IPS DF 4.7 (cell line): Measurements from ENCODE around the gene ANKS1A.

Source experiments
- DNase-seq: peaks from one replicate; pipeline ENCODE4 v3.0.0-alpha.2; 2013; ENCODE audit warnings: low spot score; ENCODE audit errors: extremely low read depth

Gene ANKS1A

DNA sequence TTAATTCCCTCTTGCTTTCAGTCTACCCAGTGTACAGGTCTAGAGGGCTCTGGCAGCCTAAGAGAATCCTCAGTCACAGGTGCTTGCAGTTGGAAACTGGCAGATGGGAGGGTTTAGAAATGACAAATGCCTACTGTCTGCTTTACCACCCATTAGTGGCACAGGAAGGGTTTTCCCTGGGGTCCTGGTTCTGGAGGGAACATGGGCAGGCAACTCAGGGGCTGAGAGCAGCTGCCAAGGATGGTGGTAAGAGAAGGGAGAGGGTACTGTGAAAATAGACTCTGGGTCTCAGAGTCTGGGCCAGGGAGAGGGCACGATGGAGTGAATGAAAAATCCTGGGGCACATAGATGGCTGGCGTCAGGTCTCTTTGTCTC is 148.6 kb downstream of the ANKS1A start:
- no peak for DNase-seq

DNA sequence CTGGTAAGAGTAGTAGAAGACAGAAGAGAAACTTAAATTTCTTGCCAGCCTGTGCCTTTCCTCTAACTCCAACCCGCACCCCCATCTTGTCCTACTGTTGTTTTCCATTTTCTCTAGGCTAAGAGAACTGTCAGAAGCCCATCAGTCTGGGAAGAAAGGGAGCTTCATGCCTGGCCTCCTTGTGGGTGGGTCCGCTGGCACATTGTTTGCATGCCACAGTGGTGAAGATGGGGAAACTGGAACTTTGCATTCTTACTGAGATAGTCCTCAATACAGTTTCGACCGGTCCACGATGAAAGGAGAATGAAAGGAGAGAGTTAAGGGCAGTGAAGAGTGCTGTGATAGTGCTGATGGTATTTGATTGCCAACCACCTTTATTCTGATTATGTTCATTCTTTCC is 149.0 kb downstream of the ANKS1A start:
- DNase-seq: no peak

DNA sequence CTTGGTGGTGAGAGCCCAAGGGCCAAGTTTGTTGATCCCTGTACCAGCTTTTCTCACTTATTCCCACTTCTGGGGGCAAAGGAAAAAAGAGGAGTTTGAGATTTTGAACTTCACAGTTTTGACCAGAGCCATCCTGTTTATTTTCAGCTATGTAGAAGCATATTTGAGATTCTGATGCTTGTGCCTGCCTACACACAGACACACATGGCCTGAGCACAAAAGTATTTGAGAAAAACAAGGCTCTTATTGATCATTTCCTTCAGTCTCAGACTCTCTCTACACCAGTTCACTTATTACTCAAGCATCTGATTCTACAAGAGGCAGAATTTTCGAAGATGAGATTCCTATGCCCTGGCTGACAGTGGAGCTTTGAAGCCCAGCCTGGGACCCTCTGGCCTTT is 151.3 kb downstream of the ANKS1A start:
- DNase-seq: no peak

DNA sequence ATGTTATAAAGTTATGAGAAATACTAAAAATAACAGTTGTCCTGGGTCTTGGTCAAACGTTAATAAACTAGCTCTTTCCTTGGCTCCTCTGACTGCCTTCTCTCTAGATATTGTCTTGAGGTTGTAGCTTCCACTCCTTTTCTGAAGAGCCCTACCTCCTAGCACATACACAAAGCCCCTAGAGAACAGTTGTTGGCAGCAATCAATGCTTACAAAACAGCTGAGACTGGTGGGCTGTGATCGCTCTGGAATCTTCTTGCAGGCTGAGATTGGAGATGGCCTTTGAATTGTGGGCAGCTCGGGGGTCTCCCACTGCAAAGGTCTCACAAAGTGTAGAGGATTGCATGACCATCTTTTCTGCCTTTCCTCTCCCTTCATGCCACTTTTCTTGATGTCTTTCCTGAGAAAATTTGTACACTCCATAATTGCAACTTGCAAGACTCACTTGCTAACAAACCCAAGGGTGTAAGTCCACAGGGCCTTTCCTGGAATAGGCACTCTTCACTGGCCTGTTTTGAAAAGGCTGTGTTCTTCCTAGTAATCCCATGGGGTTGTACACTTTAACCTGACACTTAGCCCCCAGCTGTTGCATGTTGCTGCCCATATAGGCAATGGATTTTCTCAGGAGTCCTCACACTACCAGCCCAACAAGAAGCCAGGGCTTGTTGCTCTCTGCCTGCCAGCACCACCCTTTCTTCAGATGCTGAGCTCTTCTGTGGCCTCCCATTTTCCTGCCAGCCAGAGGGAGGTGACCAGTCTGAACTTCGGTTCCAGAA is 152.2 kb downstream of the ANKS1A start:
- no peak for DNase-seq

DNA sequence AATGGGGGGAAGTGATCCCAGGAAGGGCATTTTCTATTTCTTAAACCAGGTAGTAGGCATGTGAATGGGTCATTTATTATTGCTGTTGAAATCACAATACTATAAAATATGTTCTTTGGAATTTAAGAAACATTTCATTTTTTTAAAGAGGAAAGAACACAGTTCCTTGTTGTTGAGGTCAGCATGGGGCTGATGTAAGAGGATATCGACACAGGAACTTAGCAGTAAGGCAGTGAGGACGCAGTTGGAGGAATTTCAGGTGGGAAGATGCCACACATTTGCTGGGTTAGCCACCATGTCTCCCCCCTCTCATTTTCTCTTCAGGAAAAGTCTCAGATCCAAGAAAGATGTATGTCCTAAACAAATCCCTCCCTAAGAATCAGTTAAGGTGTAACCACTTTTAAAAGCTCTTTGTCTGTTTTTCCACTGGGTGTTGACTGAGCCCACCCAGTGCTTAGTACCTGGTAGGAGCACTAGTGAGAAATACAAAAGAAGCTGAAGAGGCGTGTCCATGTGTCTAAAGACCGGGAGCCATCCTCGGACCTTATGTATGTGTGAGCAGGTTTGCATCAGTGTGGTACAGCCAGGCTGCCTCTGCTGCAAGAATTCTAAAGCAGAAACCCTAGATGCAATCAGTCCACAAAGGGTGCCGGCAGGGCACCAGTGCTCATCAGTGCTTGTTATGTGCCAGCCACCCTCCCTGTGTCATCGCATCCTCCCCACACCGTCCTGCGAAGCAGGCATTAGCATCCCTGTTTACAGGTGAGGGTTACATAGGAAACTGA is 153.2 kb downstream of the ANKS1A start:
- DNase-seq: no peak

DNA sequence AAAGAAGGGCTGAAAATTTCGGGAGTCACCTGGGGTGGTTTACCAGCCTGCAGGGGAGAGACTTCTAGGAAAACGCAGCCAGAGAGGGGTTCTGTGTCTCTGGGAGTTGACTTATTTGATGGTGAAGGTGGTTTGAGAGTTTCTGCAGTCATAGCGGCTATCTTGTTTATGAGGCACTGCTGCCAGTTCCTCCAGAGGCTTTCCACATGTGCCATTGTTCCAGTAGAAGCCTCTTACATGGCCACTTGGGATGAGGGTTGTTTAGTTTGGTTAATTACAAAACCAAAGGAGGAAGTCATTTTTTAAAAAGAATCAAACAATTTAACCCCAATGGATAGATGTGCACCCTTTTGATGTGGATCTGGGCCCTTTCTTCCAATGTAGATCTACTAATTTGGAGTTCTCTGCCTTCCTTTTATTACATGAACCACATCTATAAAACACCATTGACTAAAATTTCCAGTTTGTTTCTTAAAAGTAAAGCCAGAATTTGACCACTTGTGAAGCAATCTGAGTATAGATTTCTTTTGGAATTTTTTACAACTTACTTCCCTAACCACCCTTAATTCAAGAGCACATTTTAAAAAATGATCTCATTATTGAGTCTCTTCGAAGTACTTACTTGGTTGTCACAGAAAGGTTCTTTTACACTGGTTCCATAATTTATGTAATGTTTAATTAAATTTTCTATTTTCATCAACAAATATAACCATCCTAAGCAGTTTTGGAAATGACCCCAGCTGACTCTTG is 154.5 kb downstream of the ANKS1A start:
- no peak for DNase-seq

DNA sequence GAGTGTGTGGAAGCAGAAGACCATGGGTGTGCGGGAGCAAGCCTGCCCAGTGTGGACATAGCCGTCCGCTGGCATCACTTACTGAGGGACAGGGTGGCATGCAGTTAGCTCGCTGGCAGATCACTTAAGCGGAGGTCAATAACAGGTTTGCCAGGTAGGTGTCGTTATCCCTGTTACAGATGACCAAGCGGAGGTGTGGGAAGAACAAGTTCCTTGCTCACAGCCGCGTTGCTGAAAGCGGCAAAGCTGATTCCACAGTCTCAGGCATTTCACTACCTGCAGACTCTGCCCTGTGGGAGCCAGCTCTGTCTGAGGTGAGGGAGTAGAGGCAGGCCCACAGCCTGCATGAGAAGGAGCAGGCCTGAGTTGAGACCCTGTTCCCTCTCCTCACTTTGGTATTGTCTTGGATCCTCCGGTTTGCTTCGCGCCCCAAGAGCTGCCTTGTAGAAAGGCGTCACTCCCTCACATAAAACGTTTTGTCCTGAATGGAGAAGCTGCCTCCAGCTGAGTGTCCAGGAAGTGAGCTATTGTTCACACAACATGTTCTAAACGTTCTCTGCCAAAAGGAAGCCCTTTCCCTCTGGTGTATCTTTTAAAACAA is 155.2 kb downstream of the ANKS1A start:
- no peak for DNase-seq

DNA sequence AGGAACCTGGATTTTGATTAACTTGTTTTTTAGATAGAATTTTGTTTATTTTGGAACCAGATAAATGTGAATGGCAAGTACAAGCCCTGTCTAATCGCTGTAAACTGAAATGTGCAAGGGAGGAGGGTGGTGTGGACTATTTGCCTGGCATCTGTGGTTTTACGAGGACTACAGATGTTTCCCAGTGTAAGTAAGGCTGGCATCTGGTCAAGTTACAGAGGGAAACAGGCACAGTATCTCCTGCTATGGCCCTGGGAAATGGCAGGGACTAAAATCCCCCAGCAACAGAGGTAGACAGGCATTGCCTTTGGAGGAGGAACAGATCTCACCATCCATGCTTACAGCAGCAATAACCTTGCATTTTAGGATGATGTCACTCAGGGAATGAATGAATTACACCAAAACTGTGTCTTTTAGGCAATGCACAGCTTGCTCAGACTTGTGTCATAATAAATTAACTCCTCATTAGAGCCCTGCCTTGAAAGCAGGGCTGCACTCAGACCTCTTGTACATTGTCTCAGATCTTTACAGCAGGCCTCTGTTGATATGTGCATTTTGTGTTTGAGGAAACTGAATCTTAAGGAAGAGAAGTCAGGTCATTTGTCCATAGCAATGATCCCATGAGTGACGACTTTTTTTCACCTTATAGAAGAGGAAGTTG is 155.8 kb downstream of the ANKS1A start:
- no peak for DNase-seq

DNA sequence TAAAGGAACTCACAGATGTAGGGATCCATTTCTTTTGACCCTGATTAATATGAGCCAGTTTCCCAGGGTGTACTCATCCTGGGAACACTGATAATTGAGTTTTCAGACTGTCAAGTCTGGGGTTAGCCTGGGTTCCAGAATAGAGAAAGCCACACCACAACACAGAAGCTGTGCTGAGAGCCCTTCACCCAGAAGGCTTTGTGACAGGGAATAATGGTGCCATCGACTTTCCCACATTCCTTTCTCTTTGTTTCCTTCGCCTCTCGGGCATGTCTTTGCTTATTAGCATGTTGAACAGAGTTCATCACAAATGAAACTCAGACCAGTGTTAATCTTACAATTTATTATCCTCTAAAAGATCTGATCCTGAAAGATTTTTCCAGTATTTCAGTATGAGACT is 157.0 kb downstream of the ANKS1A start:
- no peak for DNase-seq

DNA sequence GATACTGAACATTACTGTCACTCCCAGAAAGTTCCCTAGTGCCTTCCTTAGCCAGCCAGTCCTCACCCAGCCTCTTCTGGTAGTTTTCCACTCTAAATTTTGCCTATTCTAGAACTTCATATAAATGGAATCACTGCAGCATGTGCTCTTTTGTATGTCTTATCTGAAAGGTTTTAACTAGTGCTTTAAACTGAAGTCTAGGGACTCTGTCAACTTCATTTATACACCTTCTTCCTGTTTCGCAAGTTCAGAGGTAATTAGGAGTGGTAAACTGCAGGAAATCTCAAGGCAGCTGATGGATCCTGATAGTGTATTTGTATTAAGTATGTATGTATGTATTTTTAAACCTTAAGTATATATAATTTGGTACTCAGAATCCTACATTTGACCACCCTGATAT is 157.8 kb downstream of the ANKS1A start:
- DNase-seq: no peak

DNA sequence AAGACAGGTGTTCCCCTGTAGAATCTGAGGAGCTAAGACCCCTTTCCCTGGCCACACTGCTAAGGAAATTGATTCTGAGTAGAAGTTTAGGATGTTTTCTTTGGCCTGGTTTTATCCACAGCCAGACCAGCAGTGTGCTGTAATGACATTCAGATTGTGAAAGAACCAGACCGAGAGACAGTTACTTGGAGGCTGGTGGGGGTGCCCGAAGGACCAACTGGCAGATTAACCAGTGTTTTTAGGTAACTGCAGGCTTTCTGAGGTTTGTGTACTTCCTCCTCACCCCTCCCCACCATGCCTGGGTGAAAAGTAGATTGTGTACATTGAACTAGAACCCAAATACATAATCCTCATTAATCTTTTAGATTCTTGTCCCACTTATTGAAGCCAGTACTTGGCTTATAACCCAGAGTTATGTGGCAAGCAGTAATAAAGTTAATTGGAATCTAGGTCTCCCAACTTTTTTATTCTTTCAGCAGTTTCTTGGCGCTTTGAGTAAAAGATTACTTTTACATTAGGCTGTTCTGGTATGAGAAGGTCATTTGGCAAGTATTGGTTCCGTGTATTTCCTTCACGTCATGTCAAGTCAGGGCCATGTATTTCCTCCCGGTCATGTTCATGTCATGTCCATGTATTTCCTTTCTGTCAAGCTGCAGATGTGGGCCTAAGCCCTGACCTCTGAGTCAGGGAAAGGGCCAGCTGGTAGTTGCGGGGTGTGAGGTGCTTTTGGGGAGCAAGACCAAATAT is 158.4 kb downstream of the ANKS1A start:
- no peak for DNase-seq

DNA sequence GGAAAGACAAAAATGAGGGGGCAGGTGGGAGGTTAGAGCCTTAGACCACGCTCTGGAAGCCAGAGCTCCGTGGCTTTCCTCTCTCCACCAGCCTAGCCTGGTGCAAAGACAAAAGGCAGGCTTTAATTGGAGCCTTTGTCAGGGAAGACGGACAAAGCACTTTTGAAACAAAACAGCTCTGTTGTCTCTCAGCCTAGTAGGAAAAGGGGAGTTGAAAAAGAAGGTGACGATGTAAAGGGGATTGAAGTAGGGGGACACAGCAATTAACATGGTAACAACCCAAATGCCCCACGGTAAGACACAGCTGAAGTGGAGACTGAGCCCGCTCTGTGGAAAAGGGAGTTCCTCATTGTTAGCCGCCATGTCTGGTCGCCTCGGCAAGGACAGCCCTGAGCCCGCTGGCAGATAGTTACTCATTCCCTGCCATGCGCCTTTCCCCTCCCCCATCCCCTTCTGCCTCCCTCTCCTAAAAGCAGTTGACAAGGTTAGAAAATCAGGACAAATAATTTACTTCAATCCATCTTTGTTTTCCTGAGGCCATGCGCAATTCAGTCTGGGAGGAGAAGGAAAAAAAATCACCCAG is 159.1 kb downstream of the ANKS1A start:
- no peak for DNase-seq

DNA sequence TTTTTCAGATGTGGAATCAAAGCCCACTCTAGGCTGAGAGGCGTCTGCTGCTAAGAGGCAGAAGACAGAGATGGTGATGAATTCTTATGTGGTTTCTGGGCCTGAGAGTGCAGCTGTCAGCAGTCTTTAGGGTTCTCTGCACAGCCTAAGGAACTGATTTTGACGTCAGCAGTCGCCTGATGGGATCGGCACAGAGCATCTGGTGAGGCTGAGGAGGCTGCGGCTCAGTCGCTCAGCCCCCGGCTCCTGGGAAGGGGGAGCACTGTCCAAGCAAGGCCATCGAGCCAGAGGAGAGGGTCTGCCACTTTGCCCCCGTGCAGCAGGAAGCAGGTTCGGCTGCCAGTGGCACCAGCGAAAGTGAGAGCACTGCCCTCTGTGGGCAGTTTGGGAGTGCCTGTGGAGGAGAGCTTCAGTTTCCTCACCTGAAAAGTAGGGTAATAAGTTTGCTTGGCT is 159.6 kb downstream of the ANKS1A start:
- no peak for DNase-seq

DNA sequence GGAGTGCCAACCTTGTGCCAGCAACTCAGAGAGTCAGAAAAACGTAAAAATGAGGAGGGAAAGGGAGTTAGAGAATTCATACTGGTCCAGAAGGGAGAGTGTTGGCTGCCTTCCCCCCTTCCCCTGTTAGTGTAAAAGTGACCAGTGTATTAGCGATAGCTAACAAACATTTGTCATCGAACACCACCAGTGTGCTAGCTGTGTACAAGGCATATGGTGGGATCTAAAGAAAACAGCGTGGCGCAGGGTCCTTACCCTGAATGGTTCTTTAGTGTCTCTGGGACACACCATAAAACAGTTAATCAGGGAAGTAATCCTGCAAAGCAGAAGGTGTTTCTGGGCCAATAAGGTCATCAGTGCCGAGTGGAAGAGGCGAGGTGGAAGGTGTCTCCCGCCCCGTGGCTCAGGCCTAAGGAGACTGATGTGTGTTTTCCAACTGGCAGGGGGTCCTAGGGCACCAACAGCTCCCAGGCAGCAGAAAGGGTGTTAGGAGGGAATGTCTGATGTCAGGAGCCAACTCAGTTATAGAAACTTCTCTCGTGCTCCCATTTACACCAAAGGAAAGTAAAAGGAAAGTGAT is 160.2 kb downstream of the ANKS1A start:
- no peak for DNase-seq

DNA sequence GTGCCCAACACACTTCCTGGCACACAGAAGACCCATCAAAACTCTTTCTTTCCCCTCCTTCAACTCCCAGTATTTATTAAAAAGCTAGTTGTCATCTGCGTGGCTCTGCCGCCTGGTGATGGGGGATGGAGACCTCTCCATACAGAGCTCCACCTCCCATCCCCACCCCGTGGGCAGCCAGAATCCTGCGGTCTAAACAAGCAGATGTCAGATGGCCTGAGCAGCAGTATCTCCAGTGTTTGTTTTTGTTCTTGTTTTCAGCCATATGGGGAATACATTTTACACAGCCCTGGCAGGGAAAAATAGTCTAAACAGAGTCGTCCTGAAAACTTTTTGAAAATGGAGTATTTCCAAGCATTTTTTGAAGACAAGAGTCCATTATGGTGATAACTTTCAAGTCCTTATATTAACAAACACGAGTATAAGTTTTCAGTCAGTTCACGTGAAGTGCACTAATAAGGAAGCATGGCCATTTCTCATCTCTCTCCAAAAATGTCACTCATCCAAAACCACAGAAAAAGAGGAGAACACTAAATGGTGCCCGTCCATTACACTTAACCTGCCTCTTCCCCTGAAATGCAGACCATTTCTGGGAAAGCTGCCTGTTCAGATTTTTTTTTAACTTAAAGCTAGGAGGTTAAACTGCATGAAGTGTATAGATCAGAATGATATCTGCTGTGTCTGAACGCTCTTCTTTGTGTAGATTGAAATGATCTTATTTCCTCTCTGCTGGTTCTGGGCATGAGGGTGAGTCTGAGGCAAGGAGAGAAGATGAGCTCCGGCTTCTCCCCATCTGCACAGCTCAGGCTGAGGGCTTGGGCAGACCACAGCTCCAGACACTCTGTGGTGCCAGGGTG is 161.1 kb downstream of the ANKS1A start:
- DNase-seq: no peak

DNA sequence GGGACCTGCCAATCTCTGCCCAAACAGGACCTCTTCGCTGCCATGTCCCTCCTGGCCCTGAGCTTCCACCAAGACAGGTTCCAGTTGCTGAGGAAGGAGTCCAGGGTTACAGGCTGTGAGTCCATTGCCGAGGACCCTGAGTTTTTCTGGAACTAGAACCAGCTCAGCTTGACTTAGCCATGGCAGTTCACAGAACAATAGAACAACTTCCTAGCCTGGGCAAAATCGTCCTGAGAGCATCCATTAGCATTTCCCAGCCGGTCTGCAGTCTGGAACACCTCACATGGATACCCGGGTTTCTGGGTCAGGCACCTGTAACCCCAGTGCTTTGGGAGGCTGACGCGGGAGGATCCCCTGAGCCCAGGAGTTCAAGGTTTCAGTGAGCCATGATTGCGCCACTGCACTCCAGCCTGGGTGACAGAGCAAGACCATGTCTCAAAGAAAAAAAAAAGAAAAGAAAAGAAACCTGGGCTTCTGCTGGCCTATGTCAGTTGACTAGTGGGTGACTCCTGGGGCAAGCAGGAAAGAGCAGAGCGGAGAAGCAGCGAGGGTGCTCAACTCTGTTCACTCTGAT is 161.8 kb downstream of the ANKS1A start:
- DNase-seq: no peak

DNA sequence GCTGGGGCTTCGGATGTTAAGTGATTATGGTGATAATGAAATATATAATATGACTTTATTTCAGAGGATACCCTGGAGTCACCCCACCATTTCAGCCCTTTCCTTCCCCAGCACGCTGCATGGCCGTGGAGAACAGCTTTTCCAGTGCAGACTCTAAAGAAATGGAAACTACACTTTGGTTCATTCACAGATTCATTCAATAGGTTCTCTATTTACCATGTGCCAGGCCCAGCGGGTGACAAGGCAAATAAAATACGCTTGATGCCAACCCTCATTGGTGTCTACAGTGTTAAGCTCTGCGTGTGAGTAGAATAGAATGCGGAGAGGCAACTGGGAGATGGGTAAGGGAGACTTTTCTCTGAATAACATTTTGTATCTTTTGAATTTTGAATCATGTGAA is 162.3 kb downstream of the ANKS1A start:
- no peak for DNase-seq

DNA sequence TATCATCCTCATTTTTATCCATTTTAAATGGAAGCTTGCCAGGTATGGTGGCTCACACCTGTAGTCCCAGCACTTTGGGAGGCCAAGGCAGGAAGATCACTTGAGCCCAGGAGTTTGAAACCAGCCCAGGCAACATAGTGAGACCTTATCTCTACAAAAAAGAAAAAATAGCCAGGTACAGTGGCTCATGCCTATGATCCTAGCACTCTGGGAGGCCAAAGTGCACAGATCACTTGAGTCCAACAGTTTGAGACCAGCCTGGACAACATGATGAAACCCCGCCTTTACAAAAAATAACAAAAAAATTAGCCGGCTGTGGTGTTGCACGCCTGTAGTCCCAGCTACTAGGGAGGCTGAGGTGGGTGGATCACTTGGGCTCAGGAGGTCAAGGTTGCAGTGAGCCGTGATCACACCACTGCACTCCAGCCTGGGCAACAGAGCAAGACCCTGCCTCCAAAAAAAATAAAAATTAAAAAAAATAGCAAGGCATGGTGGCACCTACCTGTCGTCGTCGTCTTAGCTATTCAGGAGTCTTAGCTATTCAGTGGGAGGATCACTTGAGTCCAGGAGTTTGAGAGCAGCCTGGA is 163.0 kb downstream of the ANKS1A start:
- DNase-seq: no peak
